ENCODE data around the gene PMVK. TPM values are rescaled to one million over a fixed set of nuclear protein-coding genes. Genes with fewer than 3 reads are reported as not detected.

The PMVK gene
- total and polyA plus RNA-seq, 2 experiments from 2014 or later: 23.8 to 95.4 TPM

GRCh38 chr1:154876842-154877369, 59.6 kb downstream of the PMVK start:
- no peak overlapping the region for H3K4me3 ChIP-seq
- H3K9me3 ChIP-seq (ENCODE audit: low read depth): no peaks in the 10 kb centered on the region
- H3K36me3 ChIP-seq: no peaks in the 10 kb centered on the region
- DNase-seq (ENCODE audit: low read depth in 1 of 2, low spot score in 1 of 2): no peak
- H3K4me1 ChIP-seq (ENCODE audit: low read depth): no peaks in the 10 kb centered on the region
- H3K27ac ChIP-seq: no peak overlapping the region
- TF ChIP-seq CTCF (IDR thresholded peaks at IDR 0.05; ENCODE audit: low read depth, low read length): no peak
- H3K27me3 ChIP-seq: no peaks in the 10 kb centered on the region

Other genes with a start within 250 kb of the PMVK start
- 0.81 and 1.5 TPM in 2 replicates for gene KCNN3, start 66.4 kb downstream of the PMVK start, total RNA-seq
- 1.1 and 2.9 TPM in 2 replicates for gene KCNN3, start 66.4 kb downstream of the PMVK start, polyA plus RNA-seq
- gene PBXIP1, start 19.4 kb upstream of the PMVK start, total RNA-seq: 155 and 161 TPM in 2 replicates
- gene PBXIP1, start 19.4 kb upstream of the PMVK start, polyA plus RNA-seq: 93.7 and 108 TPM in 2 replicates
- gene PYGO2, start 25.1 kb upstream of the PMVK start, total RNA-seq: 45.6 and 48.0 TPM in 2 replicates
- 45.3 and 49.2 TPM in 2 replicates for gene PYGO2, start 25.1 kb upstream of the PMVK start, polyA plus RNA-seq
- gene SHC1, start 34.0 kb upstream of the PMVK start, total RNA-seq: 80.0 and 80.3 TPM in 2 replicates
- gene SHC1, start 34.0 kb upstream of the PMVK start, polyA plus RNA-seq: 66.8 and 70.7 TPM in 2 replicates
- gene CKS1B, start 38.0 kb upstream of the PMVK start, total RNA-seq: 52.9 and 96.5 TPM in 2 replicates
- gene CKS1B, start 38.0 kb upstream of the PMVK start, polyA plus RNA-seq: 157 and 337 TPM in 2 replicates
- 34.3 and 39.7 TPM in 2 replicates for gene FLAD1, start 46.6 kb upstream of the PMVK start, total RNA-seq
- 59.2 and 60.8 TPM in 2 replicates for gene FLAD1, start 46.6 kb upstream of the PMVK start, polyA plus RNA-seq
- gene LENEP, start 56.9 kb upstream of the PMVK start, total RNA-seq: not detected in 2 replicates
- 0.72 TPM in 1 of 2 replicates, not detected in the other for gene LENEP, start 56.9 kb upstream of the PMVK start, polyA plus RNA-seq
- 25.5 and 25.6 TPM in 2 replicates for gene ZBTB7B, start 66.1 kb upstream of the PMVK start, total RNA-seq
- gene ZBTB7B, start 66.1 kb upstream of the PMVK start, polyA plus RNA-seq: 4.6 and 4.7 TPM in 2 replicates
- 4.3 and 5.4 TPM in 2 replicates for gene DCST2, start 97.1 kb upstream of the PMVK start, total RNA-seq
- gene DCST2, start 97.1 kb upstream of the PMVK start, polyA plus RNA-seq: 1.1 and 3.8 TPM in 2 replicates
- not detected in 2 replicates for gene DCST1, start 97.1 kb upstream of the PMVK start, total RNA-seq
- 0.27 and 0.57 TPM in 2 replicates for gene DCST1, start 97.1 kb upstream of the PMVK start, polyA plus RNA-seq
- gene ADAM15, start 114.6 kb upstream of the PMVK start, total RNA-seq: 19.5 and 23.0 TPM in 2 replicates
- 23.0 and 25.2 TPM in 2 replicates for gene ADAM15, start 114.6 kb upstream of the PMVK start, polyA plus RNA-seq
- 29.2 and 36.0 TPM in 2 replicates for gene EFNA4, start 127.0 kb upstream of the PMVK start, total RNA-seq
- gene EFNA4, start 127.0 kb upstream of the PMVK start, polyA plus RNA-seq: 18.3 and 29.6 TPM in 2 replicates
- gene EFNA3, start 142.1 kb upstream of the PMVK start, total RNA-seq: 26.3 and 31.9 TPM in 2 replicates
- gene EFNA3, start 142.1 kb upstream of the PMVK start, polyA plus RNA-seq: 34.2 and 43.0 TPM in 2 replicates
- gene EFNA1, start 191.2 kb upstream of the PMVK start, total RNA-seq: 39.1 and 43.1 TPM in 2 replicates
- gene EFNA1, start 191.2 kb upstream of the PMVK start, polyA plus RNA-seq: 83.5 and 104 TPM in 2 replicates
- 18.4 and 20.9 TPM in 2 replicates for gene SLC50A1, start 199.1 kb upstream of the PMVK start, total RNA-seq
- gene SLC50A1, start 199.1 kb upstream of the PMVK start, polyA plus RNA-seq: 45.1 and 50.7 TPM in 2 replicates
- gene DPM3, start 203.8 kb upstream of the PMVK start, total RNA-seq: 102 and 114 TPM in 2 replicates
- 105 and 110 TPM in 2 replicates for gene DPM3, start 203.8 kb upstream of the PMVK start, polyA plus RNA-seq
- 122 and 124 TPM in 2 replicates for gene KRTCAP2, start 236.6 kb upstream of the PMVK start, total RNA-seq
- 357 and 428 TPM in 2 replicates for gene KRTCAP2, start 236.6 kb upstream of the PMVK start, polyA plus RNA-seq
- 3.6 and 5.4 TPM in 2 replicates for gene TRIM46, start 237.1 kb upstream of the PMVK start, total RNA-seq
- gene TRIM46, start 237.1 kb upstream of the PMVK start, polyA plus RNA-seq: 2.9 and 3.2 TPM in 2 replicates

All from cardiac muscle cell (in vitro differentiated cells and primary cell).